Measurements from ENCODE around the gene CECR2. TPM values are rescaled to one million over a fixed set of nuclear protein-coding genes. Genes with fewer than 3 reads are reported as not detected.
A peak's percentile ranks its signal among the peaks of the same experiment; 100 is the strongest.

CECR2 gene
- total RNA-seq, 1 experiment from 2014 or later = 154 TPM

DNA sequence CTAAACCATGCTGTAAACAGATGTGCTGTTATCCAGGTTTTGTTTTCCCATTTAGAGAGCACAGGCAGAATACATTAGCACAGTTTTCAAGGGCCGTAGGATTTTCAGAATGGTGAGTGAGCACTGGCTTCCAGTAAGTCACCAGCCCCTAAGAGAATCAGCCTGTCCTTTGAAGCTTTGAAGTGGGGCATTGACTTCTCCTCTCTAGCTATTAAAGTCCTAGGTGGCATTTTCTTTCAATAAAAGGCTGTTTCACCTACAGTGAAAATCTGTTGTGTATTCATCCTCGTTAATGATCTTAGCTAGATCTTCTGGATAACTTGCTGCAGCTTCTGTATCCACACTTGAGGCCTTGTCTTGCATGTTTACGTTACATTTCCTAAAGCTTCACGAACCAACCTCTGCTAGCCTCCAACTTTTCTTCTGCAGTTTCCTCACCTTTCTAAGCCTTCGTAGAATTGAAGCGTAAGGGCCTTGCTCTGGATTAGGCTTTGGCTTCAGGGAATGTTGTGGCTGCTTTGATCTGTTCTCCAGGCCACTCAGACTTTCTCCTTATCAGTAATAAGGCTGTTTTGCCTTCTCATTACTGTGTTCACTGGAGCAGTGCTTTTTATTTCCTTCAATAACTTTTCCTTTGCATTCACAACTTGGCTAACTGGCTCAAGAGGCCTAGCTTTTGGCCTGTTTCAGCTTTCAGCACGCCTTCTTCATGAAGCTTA, 15.5 kb downstream of the CECR2 start:
- Histone ChIP-seq H3K14ac (ENCODE audit: insufficient read depth, low read length) (no peak overlapping the region), H2BK120ac (ENCODE audit: low read depth, low read length, poor library complexity, severe bottlenecking) (no peak overlapping the region), H3K9me3 (ENCODE audit: control insufficient read depth, low read depth, low read length) (no peaks in the 10 kb centered on the region), H3K18ac (ENCODE audit: insufficient read length, low read depth, low read length) (no peak overlapping the region), H3K23me2 (ENCODE audit: insufficient read length, low read depth, low read length, poor library complexity, severe bottlenecking) (no peaks in the 10 kb centered on the region), H4K8ac (replicated peaks; ENCODE audit: insufficient read length, low read depth, low read length) (no peak overlapping the region), H3K23ac (ENCODE audit: insufficient read length, low read depth, low read length) (no peak overlapping the region), H3T11ph (ENCODE audit: low read length) (no peak overlapping the region), H4K5ac (ENCODE audit: insufficient read length, low read depth, low read length) (no peak overlapping the region), H3K4ac (ENCODE audit: low read depth, low read length) (no peak overlapping the region), H2BK12ac (ENCODE audit: insufficient read length, low read depth, low read length) (no peak overlapping the region), H3K9ac (ENCODE audit: extremely low read depth, insufficient read length, low read length) (no peak overlapping the region), H3K79me2 (ENCODE audit: insufficient read depth, low read length) (peaks cover 78% of the 10 kb centered on the region), H2BK5ac (ENCODE audit: insufficient read length, low read length) (no peak overlapping the region), H3K4me2 (ENCODE audit: insufficient read depth, insufficient read length, low read length) (no peak overlapping the region), H4K91ac (ENCODE audit: insufficient read length, low read depth, low read length) (no peak overlapping the region), H3K27me3 (ENCODE audit: insufficient read depth, low read length) (no peaks in the 10 kb centered on the region), H3K56ac (ENCODE audit: insufficient read length, low read depth, low read length) (no peak overlapping the region), H4K20me1 (ENCODE audit: control insufficient read depth, insufficient read depth, insufficient read length) (peaks cover 2% of the 10 kb centered on the region), H3K4me1 (ENCODE audit: insufficient read depth, low read length) (peaks cover 13% of the 10 kb centered on the region), H3K79me1 (ENCODE audit: insufficient read depth, low read depth, low read length, poor library complexity, severe bottlenecking) (peaks cover 2% of the 10 kb centered on the region), H2AFZ (ENCODE audit: low read length) (no peak overlapping the region), H2AK5ac (ENCODE audit: insufficient read length, low read length) (no peak overlapping the region), H2BK20ac (ENCODE audit: low read depth, low read length, poor library complexity, severe bottlenecking) (no peak overlapping the region), H3K27ac (ENCODE audit: insufficient read length, low read depth, low read length) (no peak overlapping the region), H2BK15ac (ENCODE audit: low read depth, low read length) (no peak overlapping the region)
- WGBS (ENCODE audit: extremely low coverage, insufficient read length, low lambda C conversion rate) = no CpG with 5 or more reads among the region's 7 CpGs
- no peak for DNase-seq
- Mint-ChIP-seq H3K27me3 (ENCODE audit: low read depth) (no peaks in the 10 kb centered on the region; the same call in 1 of the 2 replicates), H3K4me3 (no peak overlapping the region), H3K36me3 (ENCODE audit: insufficient read depth in 1 of 3, low read depth in 3 of 3) (peaks cover 30 to 62% (median 36%) of the 10 kb centered on the region in 3 experiments), H3K9me3 (peaks cover 9 to 26% of the 10 kb centered on the region in 2 experiments), H3K4me1 (peaks cover 74% of the 10 kb centered on the region in 2 experiments), H3K27ac (peak overlapping the region; percentile 13 to 85 (median 52); a peak in 5 of 7 replicates)
- TF ChIP-seq, protein P1, sequence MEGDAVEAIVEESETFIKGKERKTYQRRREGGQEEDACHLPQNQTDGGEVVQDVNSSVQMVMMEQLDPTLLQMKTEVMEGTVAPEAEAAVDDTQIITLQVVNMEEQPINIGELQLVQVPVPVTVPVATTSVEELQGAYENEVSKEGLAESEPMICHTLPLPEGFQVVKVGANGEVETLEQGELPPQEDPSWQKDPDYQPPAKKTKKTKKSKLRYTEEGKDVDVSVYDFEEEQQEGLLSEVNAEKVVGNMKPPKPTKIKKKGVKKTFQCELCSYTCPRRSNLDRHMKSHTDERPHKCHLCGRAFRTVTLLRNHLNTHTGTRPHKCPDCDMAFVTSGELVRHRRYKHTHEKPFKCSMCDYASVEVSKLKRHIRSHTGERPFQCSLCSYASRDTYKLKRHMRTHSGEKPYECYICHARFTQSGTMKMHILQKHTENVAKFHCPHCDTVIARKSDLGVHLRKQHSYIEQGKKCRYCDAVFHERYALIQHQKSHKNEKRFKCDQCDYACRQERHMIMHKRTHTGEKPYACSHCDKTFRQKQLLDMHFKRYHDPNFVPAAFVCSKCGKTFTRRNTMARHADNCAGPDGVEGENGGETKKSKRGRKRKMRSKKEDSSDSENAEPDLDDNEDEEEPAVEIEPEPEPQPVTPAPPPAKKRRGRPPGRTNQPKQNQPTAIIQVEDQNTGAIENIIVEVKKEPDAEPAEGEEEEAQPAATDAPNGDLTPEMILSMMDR (conservative IDR thresholded peaks at IDR 0.05) = no peak
